Right ventricle myocardium superior (tissue), 1 donor: Measurements from ENCODE around the gene AJM1. TPM values are rescaled to one million over a fixed set of nuclear protein-coding genes. Genes with fewer than 3 reads are reported as not detected.
A peak's percentile ranks its signal among the peaks of the same experiment; 100 is the strongest.
"Not testable (repeated sequence)": the region's sequence is repeated elsewhere in the genome, so short reads cannot be mapped to it uniquely, and the experiment has no call there.

Experiments used
- ATAC-seq: fragments of 200-7000 bp; cut with Tn5 transposase; one replicate; pipeline ENCODE4 v1.9.1; 2020; ENCODE audit warnings: mild to moderate bottlenecking; ENCODE audit not compliant: poor library complexity
- DNase-seq: peaks from one replicate; pipeline ENCODE4 v3.0.0-alpha.2; 2020
- intact Hi-C: fragments of 100-400 bp; cut with DNase I; formaldehyde crosslinking; loops from one replicate; pipeline ENCODE4 v1.11.2; 2022
- total RNA-seq: library from RNA; stranded (reverse); fragmentation: NEBNext Ultra II Directional; extraction: Animal tissue kit (Norgen Biotek cat#: 25700); gene quantifications from one replicate; pipeline ENCODE4 v1.2.1, GENCODE V29; 2021
- donor health status: DM: no; HTN: yes; CAD: no; lungs with severe emphysema.

Gene AJM1
- total RNA-seq, 1 donor from 2014 or later, result 7.3 TPM

GRCh38 chr9:136828474-136829140 is 13.7 kb upstream of the AJM1 start:
- peak; percentile 20 for DNase-seq
- intact Hi-C loops, result no loop called here
- ATAC-seq, result no peak

GRCh38 chr9:136829412-136829811 is 12.9 kb upstream of the AJM1 start:
- intact Hi-C loops, result no loop called here
- no peak for ATAC-seq
- DNase-seq, result peak; percentile 26

GRCh38 chr9:136829981-136830885 is 12.0 kb upstream of the AJM1 start:
- DNase-seq (peak; percentile 33), ATAC-seq (peak; percentile 16)
- intact Hi-C loops, result no loop called here

- peak; percentile 12 for DNase-seq
- intact Hi-C loops, result no loop called here
Measured at GRCh38 chr9:136831002-136831719, 11.1 kb upstream of the AJM1 start.

GRCh38 chr9:136831720-136832104 is 10.6 kb upstream of the AJM1 start:
- DNase-seq (peak; percentile 33), ATAC-seq (no peak)
- intact Hi-C loops, result no loop called here

More at GRCh38 chr9:136831002-136831719, 11.1 kb upstream of the AJM1 start:
- ATAC-seq, result no peak

- intact Hi-C loops, result no loop called here
- peak; percentile 8 for DNase-seq
- no peak for ATAC-seq
Measured at GRCh38 chr9:136832581-136832980, 9.7 kb upstream of the AJM1 start.

GRCh38 chr9:136833381-136834048 is 8.8 kb upstream of the AJM1 start:
- DNase-seq, result peak; percentile 35
- intact Hi-C loops, ATAC-seq: not testable (repeated sequence)

GRCh38 chr9:136835162-136835931 is 6.9 kb upstream of the AJM1 start:
- intact Hi-C loops, result no loop called here
- DNase-seq (peak; percentile 34), ATAC-seq (no peak)

GRCh38 chr9:136835932-136836904 is 6.1 kb upstream of the AJM1 start:
- intact Hi-C loops, result no loop called here
- ATAC-seq (no peak), DNase-seq (peak; percentile 30)

- DNase-seq (no peak), ATAC-seq (no peak)
- intact Hi-C loops, result no loop called here
Measured at GRCh38 chr9:136837146-136837855, 5.0 kb upstream of the AJM1 start.

- ATAC-seq, intact Hi-C loops, DNase-seq: not testable (repeated sequence)
Measured at GRCh38 chr9:136837856-136838277, 4.4 kb upstream of the AJM1 start.

GRCh38 chr9:136838314-136839228 is 3.7 kb upstream of the AJM1 start:
- DNase-seq, result no peak
- intact Hi-C loops, result no loop called here
- ATAC-seq, result no peak

GRCh38 chr9:136839229-136840139 is 2.8 kb upstream of the AJM1 start:
- intact Hi-C loops, result no loop called here
- DNase-seq (no peak), ATAC-seq (no peak)

- ATAC-seq (no peak), DNase-seq (no peak)
- intact Hi-C loops, result no loop called here
Measured at GRCh38 chr9:136840140-136840876, 2.0 kb upstream of the AJM1 start.
